Astrocyte (in vitro differentiated cells and primary cell): ENCODE results near the gene ADAMTS17.

ENCODE experiments used
- CTCF ChIP-seq: IDR thresholded peaks from 2 replicates; pipeline ENCODE4 v1.5.1; 2011; ENCODE audit warnings: low read depth, mild to moderate bottlenecking, inconsistent platforms, low read length, moderate library complexity; ENCODE audit not compliant: insufficient read depth
- EZH2 ChIP-seq: IDR thresholded peaks from 2 replicates; pipeline ENCODE4 v1.6.1; 2012; ENCODE audit warnings: mild to moderate bottlenecking, low read length, inconsistent platforms; ENCODE audit not compliant: insufficient read depth

- TF ChIP-seq CTCF, result no peak
- no peak for TF ChIP-seq EZH2
Observed at GRCh38 chr15:100007609-100008008, 334.2 kb downstream of the ADAMTS17 start.
